Aorta (tissue), 5 donors: ENCODE results near the gene TMIE. TPM values are rescaled to one million over a fixed set of nuclear protein-coding genes. Genes with fewer than 3 reads are reported as not detected.

Experiments
- ATAC-seq: fragments of 200-7000 bp; cut with Tn5 transposase; one replicate; pipeline ENCODE4 v1.9.1; 2022; ENCODE audit warnings: moderate library complexity; ENCODE audit not compliant: low FRiP score
- DNase-seq, 2 donors: peaks; one replicate each; pipeline ENCODE4 v3.0.0-alpha.2; 2020
- H3K27ac ChIP-seq, 2 donors: one replicate each; pipeline ENCODE4 v1.5.1; 2013; ENCODE audit warnings: low read length in 2 of 2, mild to moderate bottlenecking in 2 of 2, moderate library complexity in 2 of 2, control low read depth in 1 of 2, inconsistent platforms in 1 of 2, low read depth in 1 of 2
- H3K27me3 ChIP-seq, 2 donors: one replicate each; pipeline ENCODE4 v1.6.1; 2013; ENCODE audit warnings: control low read depth in 1 of 2, low read length in 1 of 2, mild to moderate bottlenecking in 1 of 2, moderate library complexity in 1 of 2; ENCODE audit not compliant: insufficient read depth in 2 of 2, control insufficient read depth in 1 of 2
- H3K36me3 ChIP-seq, 2 donors: one replicate each; pipeline ENCODE4 v1.6.1; 2013; ENCODE audit warnings: control low read depth in 1 of 2, low read length in 1 of 2, mild to moderate bottlenecking in 1 of 2; ENCODE audit not compliant: insufficient read depth in 2 of 2, control insufficient read depth in 1 of 2
- H3K4me1 ChIP-seq, 2 donors: one replicate each; pipeline ENCODE4 v1.6.1; 2013; ENCODE audit warnings: low read length in 2 of 2, control low read depth in 1 of 2, mild to moderate bottlenecking in 1 of 2, moderate library complexity in 1 of 2; ENCODE audit not compliant: insufficient read depth in 2 of 2, control insufficient read depth in 1 of 2
- H3K4me3 ChIP-seq, 2 donors: one replicate each; pipeline ENCODE4 v1.5.1; 2013; ENCODE audit warnings: low read length in 2 of 2, control low read depth in 1 of 2, mild to moderate bottlenecking in 1 of 2
- H3K9me3 ChIP-seq: one replicate; pipeline ENCODE4 v1.6.1; 2013; ENCODE audit warnings: mild to moderate bottlenecking, low read length; ENCODE audit not compliant: control insufficient read depth
- WGBS, 2 donors: extraction: QIAGEN DNeasy Blood & Tissue Kit; methylation state at CpG; one replicate each; pipeline ENCODE4 v1.1.7; 2013; 5-methylcytosine and 5-hydroxymethylcytosine counted together
- intact Hi-C, 2 donors: fragments of 100-400 bp; cut with DNase I; formaldehyde crosslinking; loops; one replicate each; pipeline versions ENCODE4 v1.14.2 to v1.15.0; 2022
- long read RNA-seq, 2 donors: library from polyadenylated mRNA; unstranded; transcript quantifications; one replicate each; pipeline ENCODE4 v2.0.0, GENCODE V29; 2020 to 2021
- polyA plus RNA-seq, 2 donors: library from polyadenylated mRNA; stranded (reverse); fragments of 200-250 nt; gene quantifications; one replicate each; pipeline ENCODE4 v1.2.3, GENCODE V29; 2013
- total RNA-seq, 2 donors: library from RNA; stranded (reverse); fragmentation: NEBNext Ultra II Directional; extraction: Animal tissue kit (Norgen Biotek cat#: 25700); gene quantifications; one replicate each; pipeline ENCODE4 v1.2.1, GENCODE V29; 2021
- donor health status: healthy with polysubstance abuse.
- donor health status: Bipolar disorder and iron deficiency.
- donor health status: DM: no; HTN: no; CAD: no.
- donor health status: DM: no; HTN: no; CAD: no.
- donor health status: DM: yes; HTN: yes; CAD: no.

The TMIE gene, protein sequence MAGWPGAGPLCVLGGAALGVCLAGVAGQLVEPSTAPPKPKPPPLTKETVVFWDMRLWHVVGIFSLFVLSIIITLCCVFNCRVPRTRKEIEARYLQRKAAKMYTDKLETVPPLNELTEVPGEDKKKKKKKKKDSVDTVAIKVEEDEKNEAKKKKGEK
- total RNA-seq (under 1 TPM; 0.55 to 0.99 TPM), polyA plus RNA-seq (under 1 TPM; 0.75 to 1.00 TPM)
- long read RNA-seq, donor 1, partial matches to known transcripts: 0 of 7 reads
- long read RNA-seq, donor 1, other reads (novel, unspliced or antisense): 3 of 7 reads
- long read RNA-seq, donor 2, partial matches to known transcripts: 0 of 1 reads
- long read RNA-seq, donor 2, other reads (novel, unspliced or antisense): 0 of 1 reads

DNA sequence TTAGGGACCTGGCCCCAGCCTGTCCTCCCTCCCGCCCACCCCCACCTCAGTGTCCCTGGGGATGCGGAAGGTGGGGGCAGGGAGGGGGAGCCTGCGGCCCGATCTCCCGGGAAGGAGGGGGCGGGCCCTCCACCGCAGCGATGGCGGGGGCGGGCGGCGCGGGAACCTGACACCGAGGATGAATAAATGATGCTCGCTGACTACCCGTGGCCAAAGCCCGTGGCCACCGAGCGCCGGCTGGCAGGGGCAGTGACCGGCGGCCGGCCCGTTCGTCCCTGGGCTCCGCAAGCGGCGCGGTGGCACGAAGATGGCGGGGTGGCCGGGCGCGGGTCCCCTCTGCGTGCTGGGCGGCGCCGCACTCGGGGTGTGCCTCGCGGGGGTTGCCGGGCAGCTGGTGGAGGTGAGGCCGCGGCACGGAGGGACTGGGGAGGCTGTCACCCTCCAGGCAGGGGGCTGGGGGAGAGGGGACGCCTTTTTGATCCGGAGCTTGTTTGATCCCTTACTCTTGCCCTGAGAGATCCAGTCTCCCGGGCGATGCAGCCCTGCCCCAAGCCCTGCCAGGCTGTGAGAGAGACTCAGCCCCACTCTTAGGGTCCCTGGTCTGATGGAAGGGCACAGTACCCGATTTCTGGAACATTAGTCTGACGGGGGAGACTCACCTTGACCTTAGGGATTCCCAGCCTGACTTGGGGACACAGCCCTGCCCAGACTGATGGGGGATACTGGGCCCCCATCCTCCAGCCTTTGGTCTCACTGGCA lies at the start of gene TMIE:
TSS of gene TMIE (plus strand) at position 212 of the 759 bp plus-strand sequence. CDS start at position 308, 96 bp downstream.
- 4 to 5% methylated on average over 32 to 51 of the region's 51 CpGs for WGBS, 2 donors
- ATAC-seq: no peak
- Histone ChIP-seq H3K27me3 (no peaks in the 10 kb centered on the region), H3K4me3 (peak within 1 kb of the TSS; percentile 32 to 36), H3K36me3 (no peaks in the 10 kb centered on the region), H3K4me1 (peaks cover 0 to 5% of the 10 kb centered on the region in 2 donors), H3K27ac (no peak within 1 kb of the TSS), H3K9me3 (no peaks in the 10 kb centered on the region)
- intact Hi-C loops: loop anchor here (5.0 to 10.0 kb wide), 2 partner anchors 303 to 626 kb away; no protein-coding TSS in a partner anchor
- DNase-seq: peak in 1 of 2 donors; percentile 53

DNA sequence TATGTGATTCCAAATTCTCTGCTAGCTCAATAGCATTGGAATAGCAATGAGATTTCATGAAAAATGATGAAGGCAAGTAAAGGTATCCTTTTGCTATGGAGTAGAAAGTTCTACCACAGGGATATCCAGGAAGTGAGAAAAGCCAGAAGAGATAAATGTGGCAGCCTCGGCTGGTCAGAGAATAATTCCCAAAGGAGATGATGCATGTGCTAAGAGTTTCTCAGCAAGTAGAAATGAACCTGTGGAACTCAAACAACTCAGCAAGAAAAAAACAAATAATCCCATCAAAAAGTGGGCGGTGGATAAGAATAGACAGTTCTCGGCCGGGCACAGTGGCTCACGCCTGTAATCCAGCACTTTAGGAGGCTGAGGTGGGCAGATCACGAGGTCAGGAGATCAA lies 45.9 kb upstream of the TMIE start:
- intact Hi-C loops: no loop called here
- no peaks in the 10 kb centered on the region for H3K4me1 ChIP-seq
- 46 to 58% methylated on average over 6 of the region's 6 CpGs for WGBS, 2 donors
- no peaks in the 10 kb centered on the region for H3K36me3 ChIP-seq
- H3K27me3 ChIP-seq: no peaks in the 10 kb centered on the region
- H3K27ac ChIP-seq: no peak overlapping the region
- ATAC-seq: no peak
- no peak overlapping the region for H3K4me3 ChIP-seq
- no peak for DNase-seq
- H3K9me3 ChIP-seq: no peaks in the 10 kb centered on the region

DNA sequence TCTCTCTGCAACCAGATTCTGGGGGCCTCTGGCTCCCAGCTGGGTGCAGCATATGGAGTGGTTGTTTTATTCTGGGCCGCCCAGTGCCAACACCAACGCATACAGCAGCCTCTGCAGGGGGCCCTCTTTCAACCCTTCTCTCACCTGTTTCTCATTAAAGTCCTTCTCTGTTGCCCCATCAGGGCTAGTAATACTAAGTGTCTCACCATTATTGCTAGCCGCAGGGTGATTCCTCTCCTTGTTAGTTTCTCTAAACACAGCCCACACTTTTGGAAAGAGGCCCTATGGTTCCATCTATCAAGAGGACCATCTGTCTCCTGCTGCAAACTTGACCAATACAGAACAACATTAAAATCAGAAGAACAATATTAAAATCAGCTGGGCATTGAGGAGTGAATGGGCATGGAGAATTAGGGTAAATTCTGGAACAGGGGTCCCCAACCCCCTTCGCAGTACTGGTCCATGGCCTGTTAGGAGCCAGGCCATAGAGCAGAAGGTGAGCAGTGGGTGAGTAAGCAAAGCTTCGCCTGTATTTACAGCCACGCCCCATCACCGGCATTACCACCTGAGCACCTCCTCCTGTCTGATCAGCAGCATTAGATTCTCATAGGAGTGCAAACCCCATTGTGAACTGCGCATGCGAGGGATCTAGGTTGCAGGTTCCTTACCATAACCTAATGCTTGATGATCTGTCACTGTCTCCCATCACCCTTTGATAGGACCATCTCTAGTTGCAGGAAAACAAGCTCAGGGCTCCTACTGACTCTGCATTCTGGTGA lies 44.2 kb upstream of the TMIE start:
- intact Hi-C loops: no loop called here
- WGBS, 2 donors: 72 to 74% methylated on average over 9 of the region's 9 CpGs
- Histone ChIP-seq H3K27ac (no peak overlapping the region), H3K4me1 (no peaks in the 10 kb centered on the region), H3K27me3 (no peaks in the 10 kb centered on the region), H3K9me3 (no peaks in the 10 kb centered on the region), H3K4me3 (no peak overlapping the region), H3K36me3 (no peaks in the 10 kb centered on the region)
- DNase-seq (no peak), ATAC-seq (no peak)

DNA sequence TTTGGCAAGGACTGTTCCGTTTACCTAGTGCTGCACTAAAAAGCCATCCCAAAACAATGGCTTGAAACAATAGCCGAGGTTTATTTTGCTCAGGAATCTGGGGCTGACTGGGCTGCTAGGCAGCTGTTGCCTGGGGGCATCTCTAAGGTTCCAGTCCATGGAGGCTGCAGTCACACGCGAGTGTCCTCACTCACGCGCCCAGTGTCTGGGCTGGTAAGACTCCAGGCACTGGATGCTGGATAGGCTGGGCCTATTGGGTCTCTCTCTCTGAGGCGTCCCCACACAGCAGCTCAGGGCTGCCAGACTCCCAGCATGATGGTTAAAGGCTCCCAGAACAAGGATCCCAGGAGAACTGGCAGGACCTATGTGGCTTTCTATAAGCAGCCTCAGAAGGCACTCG lies 41.9 kb upstream of the TMIE start:
- no peaks in the 10 kb centered on the region for H3K9me3 ChIP-seq
- intact Hi-C loops: no loop called here
- H3K27me3 ChIP-seq: no peaks in the 10 kb centered on the region
- no peaks in the 10 kb centered on the region for H3K36me3 ChIP-seq
- no peak for DNase-seq
- 90 to 91% methylated on average over 8 of the region's 8 CpGs for WGBS, 2 donors
- H3K27ac ChIP-seq: no peak overlapping the region
- H3K4me3 ChIP-seq: no peak overlapping the region
- ATAC-seq: no peak
- no peaks in the 10 kb centered on the region for H3K4me1 ChIP-seq

DNA sequence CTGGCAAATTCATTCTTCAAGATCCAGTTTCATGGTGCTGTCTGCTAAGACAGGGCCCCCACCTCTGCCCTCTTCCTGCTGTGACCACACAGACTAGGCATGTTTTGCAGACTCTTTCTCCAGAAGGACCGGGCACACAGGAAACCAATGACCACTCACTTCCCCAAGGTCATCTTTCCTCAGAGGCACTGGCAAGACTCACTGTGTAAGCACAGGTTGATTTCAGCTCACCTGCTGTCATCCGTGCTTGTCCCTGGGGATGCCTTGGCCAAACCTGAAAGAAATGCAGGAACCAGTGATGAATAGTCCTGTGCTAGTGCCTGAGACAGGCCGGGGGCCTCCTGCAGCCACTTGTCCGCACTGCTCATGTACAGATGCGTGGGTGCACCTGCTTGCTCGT lies 41.2 kb upstream of the TMIE start:
- H3K27ac ChIP-seq: no peak overlapping the region
- WGBS, 2 donors: 92% methylated on average over 6 of the region's 6 CpGs
- intact Hi-C loops: no loop called here
- H3K9me3 ChIP-seq: no peaks in the 10 kb centered on the region
- H3K27me3 ChIP-seq: no peaks in the 10 kb centered on the region
- ATAC-seq: no peak
- H3K4me1 ChIP-seq: no peaks in the 10 kb centered on the region
- no peaks in the 10 kb centered on the region for H3K36me3 ChIP-seq
- no peak overlapping the region for H3K4me3 ChIP-seq
- DNase-seq: no peak

DNA sequence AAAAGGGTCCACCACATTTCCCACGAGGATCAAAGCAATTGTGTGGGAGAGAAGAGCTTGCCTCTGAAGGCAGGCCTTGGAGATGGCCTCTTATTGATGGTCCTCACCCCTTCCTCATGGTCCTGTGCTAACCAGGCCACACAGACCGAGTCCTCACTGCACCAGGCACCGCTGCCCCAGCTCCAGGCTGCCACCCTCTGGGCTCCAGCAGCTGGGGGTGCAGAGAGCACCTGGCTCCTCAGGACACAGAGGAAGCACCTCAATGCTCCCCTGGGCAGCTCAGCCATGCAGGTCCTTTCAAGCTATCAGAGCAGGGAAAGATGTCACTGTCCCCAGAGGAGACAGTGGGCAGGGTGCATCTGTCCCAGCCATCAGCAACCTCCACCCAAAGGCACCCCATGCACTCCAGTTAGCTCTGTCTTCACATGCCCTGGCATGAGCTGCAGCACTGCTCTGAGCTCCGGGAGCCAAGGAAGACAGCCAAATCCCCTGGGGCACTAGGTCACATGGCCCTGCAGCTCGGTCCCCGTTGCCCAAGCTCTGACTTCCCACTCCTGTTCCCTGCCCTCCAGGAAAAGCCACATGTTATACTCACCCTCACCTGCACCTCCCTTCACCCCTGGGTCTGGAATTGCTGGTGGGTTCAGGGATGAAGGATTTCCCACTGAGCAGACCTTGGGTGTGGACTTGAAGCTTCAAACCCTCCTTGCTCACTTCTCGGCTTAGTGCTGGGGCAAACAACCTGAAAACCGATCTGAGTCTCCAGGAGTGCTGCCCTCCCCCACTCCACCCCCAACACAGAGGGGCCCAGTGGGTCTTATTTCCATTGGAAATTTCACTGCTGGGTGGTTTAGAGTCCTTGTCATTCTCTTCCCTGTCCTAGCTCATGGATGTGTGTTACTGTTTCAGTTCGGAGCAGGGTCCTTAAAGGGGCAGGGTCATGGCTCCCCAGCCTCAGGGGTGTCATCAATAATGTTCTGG lies 40.4 kb upstream of the TMIE start:
- Histone ChIP-seq H3K9me3 (no peaks in the 10 kb centered on the region), H3K36me3 (no peaks in the 10 kb centered on the region), H3K4me1 (no peaks in the 10 kb centered on the region), H3K27ac (no peak overlapping the region), H3K27me3 (no peaks in the 10 kb centered on the region), H3K4me3 (no peak overlapping the region)
- no peak for ATAC-seq
- DNase-seq: no peak
- intact Hi-C loops: no loop called here
- 35 to 48% methylated on average over 9 of the region's 9 CpGs for WGBS, 2 donors

DNA sequence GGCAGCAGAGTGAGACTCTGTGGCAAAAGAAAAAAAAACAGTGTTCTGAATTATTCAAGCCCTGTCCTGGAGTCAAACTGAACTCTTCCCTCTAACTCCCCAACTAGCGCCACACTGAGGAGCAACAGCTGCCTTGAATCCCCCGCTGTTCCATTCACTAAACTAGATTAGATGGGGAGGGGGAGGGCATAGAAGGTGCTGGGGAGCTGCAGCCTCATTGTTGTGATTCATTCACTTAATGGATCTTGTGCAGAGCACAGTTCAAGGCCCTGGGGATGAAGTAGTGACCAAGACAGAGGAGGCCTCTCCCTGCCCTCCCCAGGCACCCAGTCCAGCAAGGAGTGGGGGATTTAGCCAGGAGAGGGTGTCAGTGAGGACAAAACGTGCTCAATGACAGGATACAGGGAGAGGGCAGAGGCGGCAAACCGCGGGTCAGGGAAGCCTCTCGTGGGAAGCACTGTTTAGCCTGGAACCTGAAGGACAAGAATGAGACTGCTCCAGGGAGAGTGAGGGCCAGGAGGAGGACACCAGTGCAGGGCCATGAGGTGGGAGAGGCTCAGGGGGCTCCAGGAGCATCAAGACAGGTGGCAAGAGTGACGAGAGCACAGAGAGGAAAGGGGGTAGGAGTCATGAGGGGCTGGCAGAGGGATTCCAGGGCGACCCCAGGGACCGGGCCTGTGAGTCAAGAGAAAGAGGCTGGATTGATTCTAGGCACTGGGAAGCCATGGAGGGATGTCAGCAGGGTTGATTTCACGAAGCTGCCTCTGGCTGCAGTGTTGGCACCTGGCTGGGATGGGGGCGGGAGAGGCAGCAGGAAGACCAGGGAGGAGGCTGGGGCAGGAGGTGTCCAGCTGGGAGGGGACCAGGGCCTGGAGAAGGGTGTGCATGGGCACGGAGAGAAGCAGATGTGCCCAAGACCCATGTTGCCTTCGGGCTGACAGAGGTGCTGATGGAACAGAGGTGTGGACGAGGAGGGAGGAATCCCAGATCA lies 39.1 kb upstream of the TMIE start:
- 87 to 88% methylated on average over 15 of the region's 15 CpGs for WGBS, 2 donors
- no peaks in the 10 kb centered on the region for H3K36me3 ChIP-seq
- H3K4me3 ChIP-seq: no peak overlapping the region
- intact Hi-C loops: no loop called here
- H3K4me1 ChIP-seq: no peaks in the 10 kb centered on the region
- no peak for ATAC-seq
- H3K27me3 ChIP-seq: no peaks in the 10 kb centered on the region
- no peak overlapping the region for H3K27ac ChIP-seq
- no peak for DNase-seq
- no peaks in the 10 kb centered on the region for H3K9me3 ChIP-seq
